HL-60 (cell line): ENCODE results near the gene TUT1.

ENCODE experiments used
- DNase-seq, 2 experiments: peaks; one replicate each; pipeline ENCODE4 v3.0.0-alpha.2; 2010 to 2020; ENCODE audit warnings: low read depth in 1 of 2, low spot score in 1 of 2
- H3K27ac ChIP-seq: fragments of 250-450 bp; sonication (Bioruptor Pico); replicated peaks from 2 replicates; pipeline ENCODE4 v1.5.1; 2020; ENCODE audit warnings: mild to moderate bottlenecking, moderate library complexity
- H3K27me3 ChIP-seq: fragments of 250-450 bp; sonication (Bioruptor Pico); 2 replicates; pipeline ENCODE4 v1.5.1; 2021; ENCODE audit warnings: mild to moderate bottlenecking, moderate library complexity; ENCODE audit not compliant: insufficient read depth, poor library complexity, severe bottlenecking
- H3K4me3 ChIP-seq: replicated peaks from 2 replicates; pipeline ENCODE4 v1.5.1; 2011; ENCODE audit warnings: mild to moderate bottlenecking, control low read depth, low read length; ENCODE audit not compliant: insufficient read depth
- CTCF ChIP-seq: IDR thresholded peaks from one replicate; pipeline ENCODE4 v1.5.1; 2011; ENCODE audit warnings: low read length, control low read depth, inconsistent platforms; ENCODE audit not compliant: insufficient read depth
- GABPA ChIP-seq: IDR thresholded peaks from 2 replicates; pipeline ENCODE4 v1.6.1; 2012; ENCODE audit warnings: low read depth
- POLR2AphosphoS5 ChIP-seq: IDR thresholded peaks from 2 replicates; pipeline ENCODE4 v1.6.1; 2012; ENCODE audit warnings: low read depth
- SPI1 ChIP-seq: IDR thresholded peaks from 2 replicates; pipeline ENCODE4 v1.6.1; 2012; ENCODE audit warnings: low read depth, mild to moderate bottlenecking, borderline replicate concordance
- TF ChIP-seq, protein P1 (sequence below): IDR thresholded peaks from 2 replicates; pipeline ENCODE4 v1.6.1; 2012; ENCODE audit warnings: low read depth; ENCODE audit not compliant: insufficient replicate concordance

The TUT1 gene

GRCh38 chr11:62574363-62575071 lies 16.8 kb downstream of the TUT1 start:
- Histone ChIP-seq H3K27me3 (no peaks in the 10 kb centered on the region), H3K27ac (peak overlapping the region; percentile 85), H3K4me3 (peak overlapping the region; percentile 56)
- no peak for TF ChIP-seq SPI1
- TF ChIP-seq GABPA, result no peak
- TF ChIP-seq, protein P1, sequence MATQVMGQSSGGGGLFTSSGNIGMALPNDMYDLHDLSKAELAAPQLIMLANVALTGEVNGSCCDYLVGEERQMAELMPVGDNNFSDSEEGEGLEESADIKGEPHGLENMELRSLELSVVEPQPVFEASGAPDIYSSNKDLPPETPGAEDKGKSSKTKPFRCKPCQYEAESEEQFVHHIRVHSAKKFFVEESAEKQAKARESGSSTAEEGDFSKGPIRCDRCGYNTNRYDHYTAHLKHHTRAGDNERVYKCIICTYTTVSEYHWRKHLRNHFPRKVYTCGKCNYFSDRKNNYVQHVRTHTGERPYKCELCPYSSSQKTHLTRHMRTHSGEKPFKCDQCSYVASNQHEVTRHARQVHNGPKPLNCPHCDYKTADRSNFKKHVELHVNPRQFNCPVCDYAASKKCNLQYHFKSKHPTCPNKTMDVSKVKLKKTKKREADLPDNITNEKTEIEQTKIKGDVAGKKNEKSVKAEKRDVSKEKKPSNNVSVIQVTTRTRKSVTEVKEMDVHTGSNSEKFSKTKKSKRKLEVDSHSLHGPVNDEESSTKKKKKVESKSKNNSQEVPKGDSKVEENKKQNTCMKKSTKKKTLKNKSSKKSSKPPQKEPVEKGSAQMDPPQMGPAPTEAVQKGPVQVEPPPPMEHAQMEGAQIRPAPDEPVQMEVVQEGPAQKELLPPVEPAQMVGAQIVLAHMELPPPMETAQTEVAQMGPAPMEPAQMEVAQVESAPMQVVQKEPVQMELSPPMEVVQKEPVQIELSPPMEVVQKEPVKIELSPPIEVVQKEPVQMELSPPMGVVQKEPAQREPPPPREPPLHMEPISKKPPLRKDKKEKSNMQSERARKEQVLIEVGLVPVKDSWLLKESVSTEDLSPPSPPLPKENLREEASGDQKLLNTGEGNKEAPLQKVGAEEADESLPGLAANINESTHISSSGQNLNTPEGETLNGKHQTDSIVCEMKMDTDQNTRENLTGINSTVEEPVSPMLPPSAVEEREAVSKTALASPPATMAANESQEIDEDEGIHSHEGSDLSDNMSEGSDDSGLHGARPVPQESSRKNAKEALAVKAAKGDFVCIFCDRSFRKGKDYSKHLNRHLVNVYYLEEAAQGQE, result no peak
- TF ChIP-seq POLR2AphosphoS5, result peak; percentile 51
- TF ChIP-seq CTCF, result no peak
- peak in 1 of 2 experiments; percentile 45 for DNase-seq

GRCh38 chr11:62573592-62574362 lies 17.5 kb downstream of the TUT1 start, which contains the start of gene EEF1G:
TSS of gene EEF1G (minus strand) at chr11:62573891. CDS start at chr11:62573842, 49 bp downstream.
- peak within 1 kb of the TSS; percentile 85 for H3K27ac ChIP-seq
- no peak for TF ChIP-seq SPI1
- TF ChIP-seq, protein P1, result peak; percentile 81
- peak; percentile 14; the same call in 1 of the 2 replicates for TF ChIP-seq POLR2AphosphoS5
- no peak for TF ChIP-seq CTCF
- no peak for TF ChIP-seq GABPA
- no peaks in the 10 kb centered on the region for H3K27me3 ChIP-seq
- peak; percentile 99 to 100 for DNase-seq
- peak within 1 kb of the TSS; percentile 70 for H3K4me3 ChIP-seq

GRCh38 chr11:62573006-62573591 lies 18.2 kb downstream of the TUT1 start:
- H3K4me3 ChIP-seq, result peak overlapping the region; percentile 70
- no peaks in the 10 kb centered on the region for H3K27me3 ChIP-seq
- peak overlapping the region; percentile 85 for H3K27ac ChIP-seq
- peak in 1 of 2 experiments; percentile 35 for DNase-seq
- TF ChIP-seq CTCF, result no peak
- 0 out of 2 replicates have a peak, but pooled peaks have one; percentile 37 for TF ChIP-seq POLR2AphosphoS5
- no peak for TF ChIP-seq GABPA
- TF ChIP-seq, protein P1, result no peak
